Vagina (tissue), 2 donors: ENCODE data around the gene BAG5. TPM values are rescaled to one million over a fixed set of nuclear protein-coding genes. Genes with fewer than 3 reads are reported as not detected.

Experiments used
- DNase-seq, 2 donors: peaks; one replicate each; pipeline ENCODE4 v3.0.0-alpha.2; 2017; ENCODE audit errors: extremely low spot score in 2 of 2
- H3K27ac ChIP-seq: fragments of 200-600 bp; sonication (generic); one replicate; pipeline ENCODE4 v1.5.1; 2019
- H3K27me3 ChIP-seq: fragments of 200-600 bp; sonication (generic); one replicate; pipeline ENCODE4 v1.5.1; 2019
- H3K36me3 ChIP-seq, 2 donors: fragments of 200-600 bp; sonication (generic); one replicate each; pipeline ENCODE4 v1.5.1; 2017 to 2019
- H3K4me1 ChIP-seq: fragments of 200-600 bp; sonication (generic); one replicate; pipeline ENCODE4 v1.5.1; 2019
- H3K4me3 ChIP-seq, 2 donors: fragments of 200-600 bp; sonication (generic); 1 replicate in 1 of 2; 2 replicates in 1 of 2; pipeline ENCODE4 v1.5.1; 2016 to 2019
- H3K9me3 ChIP-seq: fragments of 200-600 bp; sonication (generic); one replicate; pipeline ENCODE4 v1.5.1; 2019
- POLR2A ChIP-seq, 2 donors: fragments of 450-650 bp; IDR thresholded peaks; one replicate each; pipeline ENCODE4 v1.6.1; 2017; ENCODE audit warnings: antibody characterized with exemption in 2 of 2, mild to moderate bottlenecking in 2 of 2, moderate library complexity in 2 of 2
- POLR2AphosphoS5 ChIP-seq, 2 donors: sonication (generic); formaldehyde crosslinking; IDR thresholded peaks; one replicate each; pipeline ENCODE4 v1.9.0; 2017; ENCODE audit warnings: antibody characterized with exemption in 2 of 2, mild to moderate bottlenecking in 2 of 2, low read depth in 1 of 2; ENCODE audit not compliant: insufficient read depth in 1 of 2
- intact Hi-C: fragments of 100-400 bp; cut with DNase I; formaldehyde crosslinking; loops from one replicate; pipeline ENCODE4 v1.15.1; 2023
- total RNA-seq: library from RNA; depleted of rRNA; stranded (reverse); fragments of >200 nt; gene quantifications from one replicate; pipeline ENCODE4 v1.2.3, GENCODE V29; 2016
- TF ChIP-seq, protein P1 (sequence below), 3 experiments: fragments of 450-650 bp in 2 of 3; fragments of 200-600 bp in 1 of 3; sonication (generic) in 1 of 3; IDR thresholded peaks; one replicate each; pipeline ENCODE4 v1.5.1; 2017 to 2019; ENCODE audit warnings: antibody characterized with exemption in 3 of 3, mild to moderate bottlenecking in 2 of 3, moderate library complexity in 2 of 3

The BAG5 gene
- total RNA-seq, 1 donor from 2014 or later: 21.6 TPM

DNA sequence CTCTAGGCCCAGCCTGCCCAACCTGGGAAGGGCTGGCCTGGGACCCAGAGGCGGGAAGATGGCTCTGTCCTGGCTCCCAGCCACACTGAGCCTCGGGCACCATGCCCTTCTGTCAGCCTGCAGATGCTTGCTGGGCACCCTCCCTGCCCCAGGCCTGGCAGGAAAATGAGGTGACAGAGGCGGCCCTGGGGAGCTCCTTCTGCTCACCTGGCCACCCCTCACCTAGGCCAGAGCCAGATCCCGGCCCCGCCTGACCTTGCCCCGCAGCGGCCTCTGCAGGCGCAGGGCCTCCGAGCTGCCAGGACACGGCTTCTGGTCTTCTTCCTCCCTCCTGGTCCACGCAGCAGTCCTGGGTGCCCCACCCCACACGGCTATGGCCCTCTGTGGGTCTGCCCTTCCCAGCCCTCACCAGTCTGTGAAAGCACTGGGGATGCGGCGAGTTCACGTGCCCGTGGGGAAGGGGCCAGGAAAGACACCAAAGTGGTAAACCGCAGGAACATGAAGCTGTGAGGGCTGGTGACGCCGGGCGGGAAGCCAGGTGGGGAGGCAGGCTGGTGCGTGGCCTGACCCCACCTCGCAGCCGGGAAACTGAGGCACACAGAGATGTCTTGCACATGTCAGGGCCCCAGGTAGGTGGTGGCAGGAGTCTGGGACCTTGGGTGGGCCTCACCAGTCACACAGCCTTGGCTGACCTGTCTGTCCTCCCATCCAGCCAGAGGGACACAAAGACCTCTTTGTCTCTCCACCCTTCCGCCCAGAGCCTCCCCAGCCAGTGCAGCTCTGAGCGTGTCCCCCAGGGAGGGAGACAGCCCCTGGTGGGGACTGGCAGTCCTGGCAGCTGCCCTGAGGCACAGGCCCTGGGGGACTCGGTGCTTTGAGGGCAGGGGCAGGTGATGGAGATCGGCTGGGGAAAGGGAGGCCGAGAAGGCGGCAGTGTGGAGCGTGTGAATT lies 12.8 kb downstream of the BAG5 start:
- H3K27me3 ChIP-seq: no peaks in the 10 kb centered on the region
- peak overlapping the region; percentile 87 for H3K27ac ChIP-seq
- TF ChIP-seq, protein P1, sequence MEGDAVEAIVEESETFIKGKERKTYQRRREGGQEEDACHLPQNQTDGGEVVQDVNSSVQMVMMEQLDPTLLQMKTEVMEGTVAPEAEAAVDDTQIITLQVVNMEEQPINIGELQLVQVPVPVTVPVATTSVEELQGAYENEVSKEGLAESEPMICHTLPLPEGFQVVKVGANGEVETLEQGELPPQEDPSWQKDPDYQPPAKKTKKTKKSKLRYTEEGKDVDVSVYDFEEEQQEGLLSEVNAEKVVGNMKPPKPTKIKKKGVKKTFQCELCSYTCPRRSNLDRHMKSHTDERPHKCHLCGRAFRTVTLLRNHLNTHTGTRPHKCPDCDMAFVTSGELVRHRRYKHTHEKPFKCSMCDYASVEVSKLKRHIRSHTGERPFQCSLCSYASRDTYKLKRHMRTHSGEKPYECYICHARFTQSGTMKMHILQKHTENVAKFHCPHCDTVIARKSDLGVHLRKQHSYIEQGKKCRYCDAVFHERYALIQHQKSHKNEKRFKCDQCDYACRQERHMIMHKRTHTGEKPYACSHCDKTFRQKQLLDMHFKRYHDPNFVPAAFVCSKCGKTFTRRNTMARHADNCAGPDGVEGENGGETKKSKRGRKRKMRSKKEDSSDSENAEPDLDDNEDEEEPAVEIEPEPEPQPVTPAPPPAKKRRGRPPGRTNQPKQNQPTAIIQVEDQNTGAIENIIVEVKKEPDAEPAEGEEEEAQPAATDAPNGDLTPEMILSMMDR (IDR thresholded peaks at IDR 0.05): no peak
- TF ChIP-seq POLR2AphosphoS5 (IDR thresholded peaks at IDR 0.05; ENCODE audit: insufficient read depth in 1 of 2, low read depth in 1 of 2) (no peak), POLR2A (IDR thresholded peaks at IDR 0.05) (no peak)
- intact Hi-C loops: loop anchor here (2.0 to 5.0 kb wide), 2 partner anchors 29 to 47 kb away; no protein-coding TSS in a partner anchor
- peaks cover 52% of the 10 kb centered on the region for H3K4me1 ChIP-seq
- no peak overlapping the region for H3K4me3 ChIP-seq
- H3K9me3 ChIP-seq: no peaks in the 10 kb centered on the region
- no peak for DNase-seq
- H3K36me3 ChIP-seq: no peaks in the 10 kb centered on the region

DNA sequence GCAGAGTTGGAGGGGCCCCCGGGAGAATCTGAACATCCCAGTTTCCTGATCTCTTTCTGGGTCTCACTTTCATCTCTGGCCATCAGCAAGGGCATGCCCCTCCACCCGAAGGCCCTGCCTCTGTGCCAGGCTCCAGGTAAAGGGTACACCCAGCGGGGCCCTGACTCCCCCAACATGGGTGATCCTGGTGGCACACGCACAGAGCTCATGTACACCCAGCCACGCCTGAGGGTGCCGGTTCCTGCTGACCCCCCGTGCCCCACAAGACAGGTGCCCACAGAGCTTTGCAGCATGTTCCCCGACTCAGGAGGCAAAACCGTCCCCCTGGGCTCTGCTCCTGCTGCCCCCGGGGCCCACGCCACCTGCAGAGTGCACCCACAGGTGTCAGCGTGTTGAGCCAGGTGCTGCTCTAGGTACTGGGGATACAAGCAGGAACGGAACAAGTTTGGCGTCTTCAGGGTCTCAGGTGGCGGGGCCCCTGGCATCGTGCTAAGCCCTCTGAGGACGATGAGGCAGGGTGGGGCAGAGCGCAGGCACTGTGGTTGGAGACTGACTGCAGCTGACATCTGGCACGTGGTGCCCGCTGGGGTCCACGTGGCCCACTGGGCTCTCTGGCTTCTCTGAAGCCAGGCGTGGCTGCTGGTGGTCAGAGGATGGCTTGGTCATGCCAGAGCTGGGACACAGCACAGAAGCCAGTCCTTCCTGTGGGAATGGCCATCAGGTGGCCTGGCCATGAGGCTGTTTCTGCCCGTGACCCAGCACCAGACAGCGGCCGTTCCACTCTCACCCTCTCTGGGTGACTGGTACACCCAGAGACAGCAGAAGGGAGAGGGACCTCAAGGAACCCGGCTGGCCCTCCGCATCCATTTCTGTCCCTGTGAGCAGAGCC lies 13.8 kb downstream of the BAG5 start:
- peaks cover 61% of the 10 kb centered on the region for H3K4me1 ChIP-seq
- peak overlapping the region; percentile 87 for H3K27ac ChIP-seq
- intact Hi-C loops: loop anchor here (5.0 kb wide), 1 partner anchor 46 kb away; no protein-coding TSS in a partner anchor
- H3K9me3 ChIP-seq: no peaks in the 10 kb centered on the region
- TF ChIP-seq, protein P1 (IDR thresholded peaks at IDR 0.05): no peak
- TF ChIP-seq POLR2AphosphoS5 (IDR thresholded peaks at IDR 0.05; ENCODE audit: insufficient read depth in 1 of 2, low read depth in 1 of 2) (no peak), POLR2A (IDR thresholded peaks at IDR 0.05) (no peak)
- no peaks in the 10 kb centered on the region for H3K27me3 ChIP-seq
- no peak for DNase-seq
- no peak overlapping the region for H3K4me3 ChIP-seq
- H3K36me3 ChIP-seq: no peaks in the 10 kb centered on the region

DNA sequence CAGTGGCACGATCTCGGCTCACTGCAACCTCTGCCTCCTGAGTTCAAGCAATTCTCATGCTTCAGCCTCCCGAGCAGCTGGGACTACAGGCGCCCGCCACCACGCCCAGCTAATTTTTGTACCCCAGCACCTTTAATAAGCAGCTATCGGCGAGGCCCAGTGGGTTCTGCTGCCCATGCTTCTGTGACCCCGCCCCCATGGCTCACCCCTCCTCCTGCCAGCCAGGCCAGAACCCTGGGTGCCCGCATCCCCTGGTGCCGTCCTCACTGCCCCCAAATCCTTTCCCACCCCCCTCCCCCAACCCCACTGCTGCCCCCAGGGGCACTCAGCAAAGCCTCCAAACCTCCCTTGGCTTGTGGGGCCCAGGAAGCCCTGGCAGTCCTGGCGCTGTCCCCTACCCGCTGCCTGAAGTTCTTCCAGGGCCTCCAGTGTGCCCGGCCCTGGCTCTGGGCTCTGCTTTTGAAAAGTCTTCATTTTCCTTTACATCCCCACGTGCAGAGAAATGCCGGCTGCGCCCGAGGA lies 14.5 kb downstream of the BAG5 start:
- no peak overlapping the region for H3K27ac ChIP-seq

DNA sequence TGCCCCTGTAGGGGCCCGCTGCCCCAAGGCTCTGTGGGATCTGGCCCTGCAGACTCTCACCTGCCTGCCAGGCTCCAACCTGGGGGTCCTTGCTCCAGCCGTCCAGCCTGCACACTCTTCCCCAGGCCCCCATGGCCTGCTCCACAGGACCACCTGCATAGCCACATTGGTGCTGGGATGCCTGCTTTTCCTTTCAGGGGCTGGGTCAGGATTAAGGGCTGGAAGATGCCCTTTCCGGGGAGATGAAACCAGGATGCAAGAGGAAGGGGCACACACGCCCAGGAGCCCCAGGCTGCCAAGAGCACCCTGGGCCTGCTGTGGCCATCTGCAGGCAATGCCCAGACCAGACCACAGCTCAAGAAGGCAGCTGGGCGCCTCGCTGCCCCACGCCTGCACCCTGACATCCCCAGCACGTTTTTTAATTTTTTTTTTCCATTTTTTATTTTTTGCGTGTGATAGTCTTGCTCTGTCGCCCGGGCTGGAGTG lies 15.0 kb downstream of the BAG5 start:
- Histone ChIP-seq H3K4me1 (peaks cover 68% of the 10 kb centered on the region), H3K36me3 (no peaks in the 10 kb centered on the region), H3K27ac (no peak overlapping the region), H3K4me3 (no peak overlapping the region), H3K27me3 (no peaks in the 10 kb centered on the region), H3K9me3 (no peaks in the 10 kb centered on the region)
- TF ChIP-seq, protein P1 (IDR thresholded peaks at IDR 0.05): no peak
- TF ChIP-seq POLR2A (IDR thresholded peaks at IDR 0.05): no peak
- TF ChIP-seq POLR2AphosphoS5 (IDR thresholded peaks at IDR 0.05; ENCODE audit: insufficient read depth in 1 of 2, low read depth in 1 of 2): no peak
- intact Hi-C loops: loop anchor here (5.0 kb wide), 1 partner anchor 45 kb away; no protein-coding TSS in a partner anchor
- DNase-seq: no peak

More for the DNA sequence above, 14.5 kb downstream of the BAG5 start:
- Histone ChIP-seq H3K36me3 (no peaks in the 10 kb centered on the region), H3K27me3 (no peaks in the 10 kb centered on the region), H3K9me3 (no peaks in the 10 kb centered on the region), H3K4me3 (no peak overlapping the region), H3K4me1 (peaks cover 68% of the 10 kb centered on the region)
- TF ChIP-seq POLR2A (IDR thresholded peaks at IDR 0.05) (no peak), POLR2AphosphoS5 (IDR thresholded peaks at IDR 0.05; ENCODE audit: insufficient read depth in 1 of 2, low read depth in 1 of 2) (no peak)
- TF ChIP-seq, protein P1 (IDR thresholded peaks at IDR 0.05): no peak
- no peak for DNase-seq
- intact Hi-C loops: loop anchor here (5.0 kb wide), 1 partner anchor 46 kb away; no protein-coding TSS in a partner anchor
